ENCODE results near the gene PRR23B. TPM values are rescaled to one million over a fixed set of nuclear protein-coding genes. Genes with fewer than 3 reads are reported as not detected.
"Not testable (repeated sequence)": the region's sequence is repeated elsewhere in the genome, so short reads cannot be mapped to it uniquely, and the experiment has no call there.

PRR23B gene
- total RNA-seq (not detected), polyA plus RNA-seq (ENCODE audit: insufficient read depth in 1 of 8, insufficient read length in 8 of 8, low replicate concordance in 1 of 8) (under 1 TPM in 1 of 8 donors, not detected in 7; 0.19 TPM)
- long read RNA-seq, donor 1 = 0 reads
- long read RNA-seq, donor 2 = 0 reads
- long read RNA-seq, donor 3 = 0 reads
- long read RNA-seq, donor 4 = 0 reads
- long read RNA-seq, donor 5 = 0 reads
- long read RNA-seq, donor 6 = 0 reads
- long read RNA-seq, donor 7, partial matches to known transcripts = 0 of 1 reads
- long read RNA-seq, donor 7, other reads (novel, unspliced or antisense) = 0 of 1 reads
- long read RNA-seq, donor 8 = 0 reads
- long read RNA-seq, donor 9 = 0 reads
- long read RNA-seq, donor 10 = 0 reads
- long read RNA-seq, donor 11 = 0 reads

DNA sequence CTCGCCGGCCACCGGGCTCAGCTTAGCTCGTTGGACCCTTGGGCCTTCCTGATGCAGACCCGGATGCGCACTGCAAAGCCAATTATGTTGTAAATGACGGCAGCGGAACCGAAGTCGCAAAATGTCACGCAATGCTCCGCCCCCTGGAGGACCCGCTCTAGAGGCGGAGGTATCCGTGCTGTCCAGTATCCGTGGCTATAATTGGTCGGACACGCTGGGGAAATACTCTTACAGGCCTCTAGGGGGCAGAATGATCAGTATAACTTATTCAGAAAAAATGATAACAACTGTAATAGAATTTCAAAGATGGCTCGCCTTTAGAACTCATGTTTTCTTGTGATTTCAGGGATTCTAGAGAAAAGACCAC, at the start of gene PRR23B:
TSS of gene PRR23B (minus strand) at position 59 of the 367 bp plus-strand sequence. CDS start 265 bp downstream, outside the sequence.
- 65% methylated on average over 14 of the region's 19 CpGs for WGBS (ENCODE audit: insufficient coverage)
- no peak within 1 kb of the TSS for H3K27ac ChIP-seq (ENCODE audit: low read length)
- H3K9me3 ChIP-seq (replicated peaks; ENCODE audit: control insufficient read depth, low read depth, low read length) = peaks cover 2% of the 10 kb centered on the region
- H3K36me3 ChIP-seq (ENCODE audit: control insufficient read depth, insufficient read depth, low read length) = no peaks in the 10 kb centered on the region
- no peaks in the 10 kb centered on the region for H3K27me3 ChIP-seq (ENCODE audit: control insufficient read depth, insufficient read depth, low read length)
- no peak for DNase-seq
- H3K4me3 ChIP-seq (ENCODE audit: low read length) = no peak within 1 kb of the TSS
- no peaks in the 10 kb centered on the region for H3K4me1 ChIP-seq (ENCODE audit: control insufficient read depth, insufficient read depth, low read length)

DNA sequence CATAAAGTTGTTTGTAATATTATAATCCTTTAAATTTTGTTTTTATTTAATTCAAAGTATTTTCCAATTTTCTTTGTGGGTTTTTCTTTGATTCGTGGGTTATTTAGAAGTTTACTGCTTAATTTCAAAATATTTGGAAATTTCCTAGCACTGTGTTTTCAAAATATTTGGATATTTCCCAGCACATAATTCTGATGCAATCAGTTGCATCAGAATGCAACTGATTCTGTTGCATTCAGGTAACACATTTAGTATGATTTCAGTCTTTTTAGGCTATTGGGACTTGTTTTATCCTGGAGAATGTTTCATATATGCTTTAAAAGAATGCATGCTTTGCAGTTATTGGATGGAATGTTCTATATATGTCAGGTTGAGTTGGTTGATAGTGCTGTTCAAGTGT, 42.2 kb upstream of the PRR23B start:
- no peak overlapping the region for H3K27ac ChIP-seq (ENCODE audit: low read length)
- WGBS (ENCODE audit: insufficient coverage) = no CpG with 5 or more reads among the region's 1 CpG
- no peaks in the 10 kb centered on the region for H3K4me1 ChIP-seq (ENCODE audit: control insufficient read depth, insufficient read depth, low read length)
- no peaks in the 10 kb centered on the region for H3K27me3 ChIP-seq (ENCODE audit: control insufficient read depth, insufficient read depth, low read length)
- H3K9me3 ChIP-seq (replicated peaks; ENCODE audit: control insufficient read depth, low read depth, low read length) = no peaks in the 10 kb centered on the region
- DNase-seq = no peak
- no peak overlapping the region for H3K4me3 ChIP-seq (ENCODE audit: low read length)
- H3K36me3 ChIP-seq (ENCODE audit: control insufficient read depth, insufficient read depth, low read length) = no peaks in the 10 kb centered on the region

DNA sequence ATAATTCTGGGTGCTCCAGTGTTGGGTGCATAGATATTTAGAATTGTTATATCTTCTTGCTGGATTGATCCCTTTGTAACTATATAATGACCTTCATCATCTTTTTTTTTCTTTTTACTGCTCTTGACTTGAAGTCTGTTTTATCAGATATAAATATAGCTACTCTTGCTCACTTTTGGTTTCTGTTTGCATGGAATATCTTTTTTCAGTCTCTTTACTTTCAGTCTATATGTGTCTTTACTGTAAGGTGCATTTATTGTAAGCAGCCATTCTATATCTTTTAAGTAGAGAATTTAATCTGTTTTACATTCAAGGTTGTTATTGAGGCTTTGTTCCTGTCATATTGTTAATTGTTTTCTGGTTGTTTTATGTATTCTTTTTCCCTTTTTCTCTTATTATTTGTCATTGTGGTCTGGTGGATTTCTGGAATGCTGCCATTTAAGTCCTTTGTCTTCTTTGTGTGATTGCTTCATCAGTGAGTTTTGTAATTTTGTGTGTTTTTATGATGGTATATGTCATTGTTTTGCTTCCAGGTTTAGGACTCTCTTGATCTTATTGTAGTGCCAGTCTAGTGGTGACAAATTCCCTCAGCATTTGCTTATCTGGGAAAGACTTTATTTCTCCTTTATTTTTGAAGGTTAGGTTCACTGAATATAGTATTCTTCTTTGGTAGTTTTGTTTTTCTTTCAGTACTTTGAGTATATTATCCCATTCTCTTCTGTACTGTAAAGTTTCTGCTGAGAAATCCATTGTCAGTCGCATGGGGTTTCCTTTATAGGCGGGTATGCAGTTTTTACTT, 32.3 kb upstream of the PRR23B start:
- H3K27ac ChIP-seq (ENCODE audit: low read length) = no peak overlapping the region
- DNase-seq = no peak
- no peaks in the 10 kb centered on the region for H3K27me3 ChIP-seq (ENCODE audit: control insufficient read depth, insufficient read depth, low read length)
- no CpG with 5 or more reads among the region's 2 CpGs for WGBS (ENCODE audit: insufficient coverage)
- H3K4me1 ChIP-seq (ENCODE audit: control insufficient read depth, insufficient read depth, low read length) = no peaks in the 10 kb centered on the region
- H3K4me3 ChIP-seq (ENCODE audit: low read length) = no peak overlapping the region
- H3K36me3 ChIP-seq (ENCODE audit: control insufficient read depth, insufficient read depth, low read length) = no peaks in the 10 kb centered on the region
- no peaks in the 10 kb centered on the region for H3K9me3 ChIP-seq (replicated peaks; ENCODE audit: control insufficient read depth, low read depth, low read length)

DNA sequence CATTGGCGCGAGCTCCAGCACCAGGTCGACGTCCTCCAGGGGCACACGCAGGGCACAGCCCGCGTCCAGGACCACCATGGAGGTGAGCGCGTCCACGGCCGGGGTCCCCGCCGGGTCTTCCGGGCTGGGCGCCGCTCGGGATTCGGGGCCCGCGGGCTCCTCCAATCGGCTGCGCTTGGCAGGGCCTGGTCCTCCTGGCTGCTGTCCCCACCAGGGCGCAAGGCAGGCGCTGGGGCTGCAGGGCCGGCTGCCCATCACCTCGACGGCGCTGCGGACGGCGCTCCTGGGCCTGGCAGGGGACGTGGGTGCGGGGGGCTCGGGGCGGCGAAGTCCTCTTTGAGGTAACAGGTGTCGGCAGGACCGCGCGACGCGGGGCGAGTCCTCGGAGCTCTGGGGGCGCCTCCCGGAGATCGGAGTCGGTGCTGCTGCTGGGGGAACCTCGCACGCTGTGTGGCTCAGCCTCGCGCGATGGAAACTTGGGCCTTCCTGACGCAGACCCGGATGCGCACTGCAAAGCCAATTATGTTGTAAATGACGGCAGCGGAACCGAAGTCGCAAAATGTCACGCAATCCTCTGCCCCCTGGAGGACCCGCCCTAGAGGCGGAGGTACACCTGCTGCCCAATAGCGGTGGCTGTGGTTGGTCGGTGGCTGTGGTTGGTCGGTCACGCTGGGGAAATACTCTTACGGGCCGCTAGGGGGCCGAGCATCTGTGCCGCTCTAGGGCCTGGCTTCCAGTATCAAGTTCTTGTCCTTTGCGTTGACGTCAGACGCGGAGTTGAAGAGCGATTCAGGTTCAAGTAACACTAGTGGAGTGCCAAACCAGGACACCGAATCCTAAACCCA, 23.9 kb upstream of the PRR23B start, which contains the start of gene PRR23C:
TSS of gene PRR23C (minus strand) at position 527 of the 845 bp plus-strand sequence. CDS start at position 255, 272 bp downstream.
- H3K27me3 ChIP-seq (ENCODE audit: control insufficient read depth, insufficient read depth, low read length) = peaks cover 2% of the 10 kb centered on the region
- WGBS (ENCODE audit: insufficient coverage) = 45% methylated on average over 69 of the region's 77 CpGs
- no peaks in the 10 kb centered on the region for H3K36me3 ChIP-seq (ENCODE audit: control insufficient read depth, insufficient read depth, low read length)
- no peak within 1 kb of the TSS for H3K27ac ChIP-seq (ENCODE audit: low read length)
- no peak within 1 kb of the TSS for H3K4me3 ChIP-seq (ENCODE audit: low read length)
- H3K4me1 ChIP-seq (ENCODE audit: control insufficient read depth, insufficient read depth, low read length) = no peaks in the 10 kb centered on the region
- H3K9me3 ChIP-seq (replicated peaks; ENCODE audit: control insufficient read depth, low read depth, low read length) = peaks cover 8% of the 10 kb centered on the region
- DNase-seq = no peak

DNA sequence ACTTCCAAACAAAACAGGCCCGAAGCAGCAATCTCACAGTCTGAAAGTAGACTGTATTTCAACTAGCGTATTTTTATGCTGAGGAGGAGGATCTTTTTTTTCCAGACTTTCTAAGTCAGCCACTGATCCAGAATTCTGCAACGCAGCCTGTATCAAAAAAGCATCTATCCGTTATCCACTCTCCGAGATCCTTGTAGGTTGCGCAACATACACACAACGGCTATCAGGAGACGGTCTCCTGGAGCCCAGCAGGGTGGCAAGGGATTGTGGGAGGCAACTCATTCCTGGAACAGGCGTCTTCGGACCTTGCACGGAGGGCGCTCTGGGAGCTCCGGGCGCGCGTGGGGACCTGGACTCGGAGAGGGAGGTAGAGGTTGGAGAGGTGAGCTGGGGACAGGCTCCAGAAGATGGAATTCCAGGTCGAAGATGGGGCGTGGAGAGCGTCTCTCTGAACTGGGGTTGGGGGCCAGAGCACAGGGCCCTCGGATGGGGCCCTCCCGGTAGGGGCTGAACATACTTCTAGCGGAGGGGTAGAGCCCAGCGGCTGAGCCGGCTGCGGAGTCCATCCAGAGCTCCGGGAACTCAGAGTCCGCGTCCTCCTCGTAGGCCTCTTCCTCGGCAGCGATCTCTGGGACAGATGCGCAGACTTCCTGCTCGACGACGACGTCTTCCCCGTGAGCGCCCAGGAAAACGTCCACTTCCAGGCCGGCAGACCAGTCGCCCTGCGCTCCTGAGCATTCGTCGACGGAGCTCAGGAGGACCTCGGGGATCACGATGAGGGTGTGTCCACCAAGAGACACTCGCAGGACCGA, 23.0 kb upstream of the PRR23B start:
- Histone ChIP-seq H3K27me3 (ENCODE audit: control insufficient read depth, insufficient read depth, low read length) (peaks cover 2% of the 10 kb centered on the region), H3K4me3 (ENCODE audit: low read length) (no peak overlapping the region), H3K27ac (ENCODE audit: low read length) (no peak overlapping the region), H3K9me3 (replicated peaks; ENCODE audit: control insufficient read depth, low read depth, low read length) (peaks cover 8% of the 10 kb centered on the region), H3K4me1 (ENCODE audit: control insufficient read depth, insufficient read depth, low read length) (no peaks in the 10 kb centered on the region), H3K36me3 (ENCODE audit: control insufficient read depth, insufficient read depth, low read length) (no peaks in the 10 kb centered on the region)
- WGBS (ENCODE audit: insufficient coverage) = 72% methylated on average over 47 of the region's 50 CpGs
- no peak for DNase-seq

DNA sequence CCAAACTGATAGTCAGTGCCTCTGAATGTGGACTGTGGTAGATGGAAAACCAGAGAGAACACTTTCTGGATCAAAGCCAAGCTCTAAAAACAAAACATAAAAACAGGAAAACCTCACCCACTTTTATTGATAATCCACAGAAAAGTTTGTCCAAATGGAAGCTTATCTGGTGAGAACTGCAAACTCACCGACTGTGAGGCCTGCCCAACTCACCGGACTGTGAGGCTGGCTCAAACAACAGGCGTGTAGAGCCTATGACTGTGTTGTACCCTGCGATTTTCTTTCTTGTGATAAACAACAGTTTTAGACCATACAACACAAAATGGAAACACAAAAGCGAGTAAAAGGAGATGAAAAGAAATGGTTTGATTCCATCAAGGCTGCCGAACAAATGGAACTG, 16.8 kb upstream of the PRR23B start:
- Histone ChIP-seq H3K9me3 (replicated peaks; ENCODE audit: control insufficient read depth, low read depth, low read length) (no peaks in the 10 kb centered on the region), H3K4me1 (ENCODE audit: control insufficient read depth, insufficient read depth, low read length) (no peaks in the 10 kb centered on the region), H3K36me3 (ENCODE audit: control insufficient read depth, insufficient read depth, low read length) (no peaks in the 10 kb centered on the region), H3K4me3 (ENCODE audit: low read length) (no peak overlapping the region), H3K27ac (ENCODE audit: low read length) (no peak overlapping the region), H3K27me3 (ENCODE audit: control insufficient read depth, insufficient read depth, low read length) (no peaks in the 10 kb centered on the region)
- DNase-seq = no peak
- 100% methylated on average over 1 of the region's 6 CpGs for WGBS (ENCODE audit: insufficient coverage)

DNA sequence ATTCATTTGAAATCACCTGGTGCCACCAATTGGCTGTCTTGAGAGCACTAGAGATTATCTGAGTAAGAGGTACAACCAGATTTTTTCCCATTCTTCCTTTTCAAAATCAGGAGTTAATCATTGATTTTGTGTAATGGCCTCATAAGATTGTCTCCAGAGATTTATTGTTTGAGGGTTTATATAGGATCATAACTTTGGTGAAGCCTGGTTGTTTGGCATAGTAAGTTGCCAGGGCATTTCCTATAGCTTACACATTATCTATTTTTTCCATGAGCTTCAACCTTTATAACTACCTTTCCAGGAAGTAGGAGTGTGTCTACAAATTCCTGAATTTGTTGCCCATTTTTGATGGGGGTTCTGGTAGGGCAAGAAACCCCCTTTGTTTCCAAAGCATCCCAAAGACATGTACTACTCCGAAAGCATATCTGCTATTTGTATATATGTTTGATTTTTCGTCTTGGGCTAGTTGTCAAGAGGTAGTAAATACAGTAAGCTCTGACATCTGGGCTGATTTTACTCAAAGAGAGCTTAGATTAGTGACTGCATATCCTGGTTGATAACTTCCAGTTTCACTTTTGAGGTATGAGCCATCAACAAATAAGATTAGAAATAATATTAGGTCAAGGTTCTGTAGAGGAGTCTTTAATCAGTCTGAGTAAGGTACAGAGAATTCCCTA, 11.7 kb upstream of the PRR23B start:
- Histone ChIP-seq H3K4me1 (ENCODE audit: control insufficient read depth, insufficient read depth, low read length) (no peaks in the 10 kb centered on the region), H3K36me3 (ENCODE audit: control insufficient read depth, insufficient read depth, low read length) (no peaks in the 10 kb centered on the region), H3K4me3 (ENCODE audit: low read length) (no peak overlapping the region), H3K27me3 (ENCODE audit: control insufficient read depth, insufficient read depth, low read length) (no peaks in the 10 kb centered on the region), H3K27ac (ENCODE audit: low read length) (no peak overlapping the region), H3K9me3 (replicated peaks; ENCODE audit: control insufficient read depth, low read depth, low read length) (no peaks in the 10 kb centered on the region)
- DNase-seq = no peak
- WGBS (ENCODE audit: insufficient coverage) = 60% methylated on average over 1 of the region's 2 CpGs

GRCh38 chr3:139030576-139030975, 9.8 kb upstream of the PRR23B start:
- H3K36me3 ChIP-seq (ENCODE audit: control insufficient read depth, insufficient read depth, low read length); H3K27me3 ChIP-seq (ENCODE audit: control insufficient read depth, insufficient read depth, low read length); H3K4me3 ChIP-seq (ENCODE audit: low read length); H3K9me3 ChIP-seq (replicated peaks; ENCODE audit: control insufficient read depth, low read depth, low read length); H3K4me1 ChIP-seq (ENCODE audit: control insufficient read depth, insufficient read depth, low read length); H3K27ac ChIP-seq (ENCODE audit: low read length); DNase-seq: not testable (repeated sequence)

DNA sequence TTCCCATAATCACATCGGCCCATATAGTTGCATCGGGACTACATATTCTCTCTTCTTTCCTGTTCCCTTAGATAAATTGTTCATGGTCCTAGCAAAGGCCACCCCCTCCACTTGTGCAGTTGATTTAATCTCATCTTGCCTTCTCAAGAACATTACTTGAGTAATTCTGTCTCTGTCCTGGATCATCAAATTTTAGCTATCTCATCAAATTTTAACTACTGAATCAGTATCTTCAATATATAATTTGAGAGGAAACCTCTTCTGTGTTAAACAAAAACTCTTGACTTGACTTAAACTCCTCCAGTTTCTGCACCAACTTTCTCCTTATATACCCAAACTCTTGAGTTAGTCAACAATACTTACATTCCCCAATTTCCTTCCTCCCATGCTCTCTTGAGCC, 4.2 kb upstream of the PRR23B start:
- H3K4me3 ChIP-seq (ENCODE audit: low read length) = no peak overlapping the region
- no peaks in the 10 kb centered on the region for H3K27me3 ChIP-seq (ENCODE audit: control insufficient read depth, insufficient read depth, low read length)
- H3K4me1 ChIP-seq (ENCODE audit: control insufficient read depth, insufficient read depth, low read length) = no peaks in the 10 kb centered on the region
- H3K36me3 ChIP-seq (ENCODE audit: control insufficient read depth, insufficient read depth, low read length) = no peaks in the 10 kb centered on the region
- WGBS (ENCODE audit: insufficient coverage) = 94% methylated on average over 2 of the region's 2 CpGs
- no peak for DNase-seq
- H3K9me3 ChIP-seq (replicated peaks; ENCODE audit: control insufficient read depth, low read depth, low read length) = peaks cover 2% of the 10 kb centered on the region
- no peak overlapping the region for H3K27ac ChIP-seq (ENCODE audit: low read length)
